ENCODE results near the gene EDRF1.
"Not testable (repeated sequence)": the region's sequence is repeated elsewhere in the genome, so short reads cannot be mapped to it uniquely, and the experiment has no call there.

Gene EDRF1

DNA sequence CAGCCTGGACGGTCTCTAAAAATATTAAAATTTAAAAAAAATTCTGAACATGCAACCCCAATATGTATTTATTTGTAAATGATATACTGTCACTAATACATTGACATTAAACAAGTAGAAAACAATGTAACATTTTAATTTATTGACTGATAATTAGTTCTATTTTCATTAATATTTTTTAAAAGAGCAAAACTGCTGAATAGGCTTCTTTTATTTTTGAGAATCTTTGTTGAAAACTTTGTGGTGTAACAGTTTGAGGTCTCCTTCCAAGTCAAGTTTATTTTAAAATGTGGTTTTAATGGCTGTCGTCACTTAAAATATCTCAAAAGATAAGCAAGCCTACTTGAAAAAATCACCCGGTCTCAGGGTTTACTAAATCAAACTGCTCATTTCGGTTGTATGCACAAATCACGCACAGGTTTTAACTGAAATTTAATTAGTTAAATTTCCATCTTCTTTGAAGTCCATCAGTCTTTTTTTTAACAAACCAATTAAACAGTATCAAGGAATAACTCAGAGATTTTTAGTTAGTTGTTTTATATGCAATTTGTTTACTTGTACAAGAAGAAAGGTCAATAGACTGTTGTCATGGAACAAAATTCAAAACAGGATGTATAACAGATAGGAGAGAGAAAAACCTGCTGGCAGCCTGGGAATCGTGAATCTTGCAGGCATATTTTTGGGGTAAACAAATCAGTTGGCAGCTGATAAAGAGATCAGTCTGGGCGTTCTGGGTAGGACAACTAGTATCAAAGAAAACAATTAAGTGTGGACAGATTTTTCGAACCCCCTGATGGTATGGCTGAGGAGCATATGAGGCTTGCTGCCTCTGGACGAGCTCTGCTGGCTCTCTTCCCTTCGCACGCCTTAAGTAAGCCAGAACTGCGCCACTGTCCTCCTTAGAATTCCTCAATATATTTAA is 9.7 kb upstream of the EDRF1 start:
- no peak for DNase-seq (ENCODE audit: low read depth)

DNA sequence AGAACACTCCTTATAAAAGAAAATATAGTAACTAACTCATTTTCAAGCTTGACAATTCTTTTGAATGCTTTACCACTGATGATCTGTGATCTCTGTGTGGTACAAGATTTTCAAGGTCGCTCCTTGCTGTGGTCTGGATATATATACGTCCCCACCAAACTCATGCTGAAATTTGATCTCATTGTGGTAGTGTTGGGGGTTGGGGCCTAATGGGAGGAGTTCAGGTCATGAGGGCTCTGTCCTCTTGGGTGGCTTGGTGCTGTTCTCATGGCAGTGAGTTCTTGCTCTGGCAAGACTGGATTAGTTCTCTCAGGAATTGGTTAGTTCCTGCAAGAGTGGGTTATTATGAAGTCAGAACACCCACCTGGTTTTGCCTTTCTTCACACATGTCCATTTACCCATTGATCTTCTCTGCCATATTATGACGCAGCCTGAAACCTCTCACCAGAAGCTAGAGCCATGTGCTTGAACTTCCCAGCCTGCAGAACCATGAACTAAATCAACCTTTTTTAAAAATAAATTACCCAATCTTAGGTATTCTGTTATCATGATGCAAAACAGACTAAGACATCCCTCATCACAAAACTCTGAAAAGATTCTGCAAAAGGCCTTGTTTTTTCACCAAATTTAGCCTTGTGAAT is 8.3 kb upstream of the EDRF1 start:
- no peak for DNase-seq (ENCODE audit: low read depth)

DNA sequence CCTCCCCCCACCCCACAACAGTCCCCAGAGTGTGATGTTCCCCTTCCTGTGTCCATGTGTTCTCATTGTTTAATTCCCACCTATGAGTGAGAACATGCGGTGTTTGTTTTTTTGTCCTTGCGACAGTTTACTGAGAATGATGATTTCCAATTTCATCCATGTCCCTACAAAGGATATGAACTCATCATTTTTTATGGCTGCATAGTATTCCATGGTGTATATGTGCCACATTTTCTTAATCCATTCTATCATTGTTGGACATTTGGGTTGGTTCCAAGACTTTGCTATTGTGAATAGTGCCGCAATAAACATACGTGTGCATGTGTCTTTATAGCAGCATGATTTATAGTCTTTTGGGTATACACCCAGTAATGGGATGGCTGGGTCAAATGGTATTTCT is 4.8 kb upstream of the EDRF1 start:
- DNase-seq (ENCODE audit: low read depth) = not testable (repeated sequence)

DNA sequence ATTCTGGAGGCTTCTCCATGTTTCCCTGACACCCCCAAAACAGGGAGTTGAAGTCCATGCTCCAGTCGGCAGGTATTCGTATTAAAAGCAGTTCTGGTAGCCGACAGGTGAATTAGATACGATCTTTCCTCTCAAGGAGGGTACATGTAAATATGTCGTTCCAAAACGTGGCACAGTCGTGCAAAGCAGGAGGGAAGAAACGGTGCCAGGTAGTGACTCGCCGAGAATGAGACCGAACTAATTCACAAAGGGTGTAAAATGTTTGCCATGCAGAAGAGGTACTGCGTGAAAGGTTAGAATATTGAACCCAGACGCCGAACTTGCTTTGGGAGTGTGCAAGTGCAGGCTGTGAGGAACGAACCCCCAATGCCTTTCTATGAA is 483 bp downstream of the EDRF1 start:
- no peak for DNase-seq (ENCODE audit: low read depth)

DNA sequence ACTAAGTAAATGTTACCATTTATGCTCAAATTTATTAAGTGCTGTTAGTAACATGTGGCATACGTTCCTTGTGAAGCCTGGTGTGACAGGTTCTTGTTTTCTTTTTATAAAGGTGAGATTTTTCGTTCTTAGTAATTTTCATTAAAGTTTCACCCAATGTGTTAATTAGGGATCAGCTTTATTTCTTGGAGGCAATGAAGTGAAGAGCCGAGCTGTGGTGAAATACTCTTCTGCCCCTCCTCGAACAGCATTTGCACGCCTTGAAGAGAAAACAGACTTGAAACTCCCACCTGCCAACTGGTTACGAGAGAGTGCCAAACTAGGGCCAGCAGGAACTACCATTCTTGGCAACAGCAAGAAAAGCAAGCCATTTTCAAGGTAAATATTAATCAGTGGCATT is 1.5 kb downstream of the EDRF1 start:
- DNase-seq (ENCODE audit: low read depth) = no peak

DNA sequence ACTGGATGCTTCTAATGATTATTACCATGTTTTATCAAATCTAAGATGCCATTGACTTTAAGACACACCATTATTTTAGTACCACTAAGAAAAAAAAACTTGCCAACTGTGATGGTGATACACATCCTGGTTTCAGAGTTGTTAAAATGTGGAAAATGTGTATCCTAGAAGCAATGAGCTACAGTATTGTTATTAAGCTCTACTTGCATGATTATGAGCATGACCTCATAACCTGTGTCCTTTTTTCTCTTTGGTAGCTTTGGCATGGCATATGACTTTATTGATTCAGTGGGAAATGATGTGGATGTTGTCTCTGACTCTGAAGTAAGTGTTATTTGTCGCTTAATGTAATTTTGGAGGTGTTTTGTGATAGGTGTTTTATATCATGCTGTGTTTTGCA is 3.3 kb downstream of the EDRF1 start:
- no peak for DNase-seq (ENCODE audit: low read depth)

DNA sequence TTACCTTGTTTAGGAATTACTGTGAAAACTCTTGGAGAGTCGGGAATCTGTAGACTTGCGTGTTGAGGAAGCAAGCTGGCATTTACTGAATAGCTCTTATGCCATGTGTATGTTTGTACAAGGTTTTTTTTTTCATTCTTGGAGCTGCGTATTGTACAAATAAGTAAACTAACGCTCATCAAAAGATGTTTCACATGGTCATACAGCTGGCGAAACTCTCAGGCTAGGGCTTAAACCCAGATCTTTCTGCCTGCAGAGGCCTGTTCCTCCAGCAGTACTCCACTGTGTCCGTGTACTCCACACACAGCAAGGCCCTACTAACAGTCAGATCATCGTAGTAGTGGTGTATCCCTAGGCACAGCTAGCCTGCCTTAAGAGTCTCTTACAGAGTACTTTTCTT is 7.4 kb downstream of the EDRF1 start:
- DNase-seq (ENCODE audit: low read depth) = no peak

DNA sequence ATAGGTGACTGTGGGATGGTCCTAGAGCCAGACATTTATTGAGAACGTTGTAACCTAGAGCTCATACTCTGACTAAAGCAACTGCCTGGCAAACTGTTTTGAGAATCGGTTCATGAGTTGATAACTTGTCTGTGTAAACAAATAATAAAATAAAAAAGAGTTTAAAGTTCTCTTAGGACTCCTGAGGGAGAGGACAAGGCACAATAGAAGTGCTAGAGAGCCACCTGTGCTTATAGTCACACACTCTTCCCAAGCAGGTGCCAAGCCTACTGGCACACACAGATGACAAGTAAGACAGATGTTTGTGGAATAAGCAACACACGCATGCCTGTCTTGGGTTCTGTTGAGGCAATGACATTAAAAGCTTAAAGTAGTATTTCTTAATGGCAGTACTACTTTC is 7.9 kb downstream of the EDRF1 start:
- DNase-seq (ENCODE audit: low read depth) = no peak

DNA sequence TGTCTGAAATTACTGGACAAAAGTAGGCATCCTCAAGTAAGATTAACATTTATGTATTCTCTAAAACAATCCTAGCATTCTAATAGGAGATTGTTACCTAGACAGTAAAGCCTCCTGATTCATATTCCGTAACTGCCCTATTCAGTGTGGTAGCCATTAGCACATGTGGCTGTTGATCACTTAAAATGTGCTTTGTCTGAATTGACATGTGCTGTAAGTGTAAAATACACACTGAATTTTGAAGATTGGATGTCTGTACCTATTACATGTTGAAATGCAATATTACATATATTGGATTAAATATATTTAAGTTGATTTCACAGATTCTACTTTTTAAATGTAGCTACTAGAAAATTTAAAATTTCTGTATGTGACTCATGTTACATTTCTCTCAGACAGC is 14.6 kb downstream of the EDRF1 start:
- no peak for DNase-seq (ENCODE audit: low read depth)

DNA sequence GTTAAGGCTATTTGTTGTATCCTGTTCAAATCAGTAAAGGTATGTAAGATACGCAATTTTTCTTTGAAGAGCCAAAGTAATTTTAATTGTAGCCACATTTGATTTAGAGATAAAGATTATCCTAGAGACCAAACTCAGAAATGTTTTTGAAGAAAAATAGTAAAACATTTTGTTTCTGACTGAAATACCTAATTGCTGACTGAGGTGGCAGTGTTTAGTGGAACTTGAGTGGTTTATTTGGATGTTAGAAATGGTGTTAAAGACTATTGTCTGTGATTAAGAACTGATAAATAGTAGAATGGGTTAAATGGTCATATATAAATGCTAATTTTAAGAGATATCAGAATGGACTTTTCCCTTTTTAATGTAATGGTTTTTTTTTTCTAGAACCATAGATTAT is 15.3 kb downstream of the EDRF1 start:
- DNase-seq (ENCODE audit: low read depth) = no peak

DNA sequence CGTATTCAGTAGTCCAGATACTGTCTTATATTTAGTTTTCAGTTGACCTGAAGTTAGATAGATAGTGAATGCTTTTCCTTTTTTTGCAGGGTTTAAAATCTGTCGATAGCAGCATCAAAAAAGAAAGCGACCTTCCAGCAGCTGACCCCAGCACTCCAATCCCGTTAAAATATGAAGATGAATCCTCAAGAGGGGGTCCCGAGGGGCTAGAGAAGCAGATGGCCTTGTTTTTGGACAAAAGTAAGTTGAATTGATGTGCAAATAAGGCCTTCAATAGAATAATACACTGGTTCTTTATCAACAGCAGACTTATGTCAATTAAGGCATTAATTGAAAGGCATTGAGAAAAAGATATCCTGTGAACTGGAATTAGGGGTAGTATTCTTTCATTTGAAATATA is 18.7 kb downstream of the EDRF1 start:
- no peak for DNase-seq (ENCODE audit: low read depth)

DNA sequence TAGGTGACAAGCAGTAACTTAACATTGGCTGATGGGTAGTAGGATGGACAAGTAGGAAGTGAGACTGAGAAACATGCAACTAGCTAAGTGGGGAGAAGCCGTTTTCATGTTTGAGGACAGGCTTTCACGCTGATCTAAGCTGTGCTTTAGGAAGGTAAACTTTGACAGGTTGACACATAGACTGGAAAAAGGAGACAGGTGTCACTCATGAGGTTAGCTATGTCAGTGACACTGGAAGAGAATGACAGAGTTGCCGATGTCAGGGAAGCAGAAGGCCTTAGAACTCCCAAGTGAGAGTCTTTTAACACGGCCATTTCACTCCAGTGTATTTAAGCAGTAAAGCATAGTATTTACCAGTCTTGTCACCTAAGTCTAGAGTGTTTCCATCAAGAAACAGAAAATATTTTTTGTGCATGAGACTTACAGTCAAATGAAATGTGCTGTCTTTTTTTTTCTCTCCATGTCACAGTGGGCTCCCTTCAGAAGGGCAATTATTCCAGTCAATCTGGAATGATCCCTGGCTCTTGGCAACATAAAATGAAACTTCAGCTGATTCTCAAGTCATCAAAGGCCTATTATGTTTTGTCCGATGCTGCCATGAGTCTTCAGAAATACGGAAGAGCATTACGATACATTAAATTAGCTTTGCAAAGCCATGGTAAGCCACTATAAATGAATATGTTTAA is 20.6 kb downstream of the EDRF1 start:
- DNase-seq (ENCODE audit: low read depth) = no peak

DNA sequence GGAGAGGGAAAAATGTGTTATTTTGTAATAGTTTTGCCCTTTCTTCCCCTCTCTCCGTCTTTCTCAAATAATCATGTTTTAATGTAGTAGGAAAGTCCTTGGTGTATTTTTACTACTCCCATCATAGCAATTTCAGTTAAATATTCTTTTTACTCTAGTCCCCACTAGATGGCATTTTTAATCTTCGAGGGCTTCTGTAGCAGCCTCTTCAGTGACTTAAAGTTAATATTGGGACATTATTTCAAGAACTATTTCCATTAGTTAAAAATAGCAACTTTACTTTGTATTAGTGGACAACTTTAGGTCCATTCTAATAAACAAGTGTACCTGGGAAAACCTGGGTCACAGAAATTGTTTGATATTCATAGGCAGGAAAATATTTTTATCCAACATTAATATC is 23.0 kb downstream of the EDRF1 start:
- DNase-seq (ENCODE audit: low read depth) = no peak

DNA sequence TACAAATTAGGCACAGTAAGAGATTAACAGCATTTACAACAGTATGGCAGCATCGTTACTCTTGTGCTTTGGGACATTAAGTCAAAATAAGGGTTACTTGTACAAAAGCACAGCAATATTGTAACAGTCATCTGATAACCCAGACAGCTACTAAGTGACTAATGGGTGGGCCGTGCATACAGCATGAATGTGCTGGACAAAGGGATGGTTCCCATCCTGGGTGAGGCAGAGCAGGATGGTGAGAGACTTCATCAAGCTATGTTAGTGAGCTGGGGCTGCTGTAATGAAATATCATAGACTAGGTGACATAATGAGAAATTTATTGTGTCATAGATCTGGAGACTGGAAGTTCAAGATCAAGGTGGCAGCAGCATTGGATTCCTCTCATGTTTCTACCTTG is 25.4 kb downstream of the EDRF1 start:
- DNase-seq (ENCODE audit: low read depth) = no peak

DNA sequence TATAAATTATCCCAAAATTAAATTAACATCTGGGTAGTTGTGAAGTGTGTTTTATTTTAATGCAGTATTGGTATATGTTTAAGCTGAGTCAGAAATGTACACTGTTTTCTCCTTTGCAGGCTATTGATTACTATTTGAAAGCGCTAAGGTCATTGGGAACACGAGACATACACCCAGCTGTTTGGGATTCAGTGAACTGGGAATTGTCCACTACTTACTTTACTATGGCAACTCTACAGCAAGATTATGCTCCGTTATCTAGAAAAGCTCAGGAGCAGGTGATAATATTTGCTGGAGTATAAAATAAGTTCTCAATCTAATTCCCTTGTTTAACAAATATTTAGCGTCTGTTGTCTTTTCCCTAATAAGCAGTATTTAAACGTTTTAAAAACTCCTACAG is 27.9 kb downstream of the EDRF1 start:
- DNase-seq (ENCODE audit: low read depth) = no peak

DNA sequence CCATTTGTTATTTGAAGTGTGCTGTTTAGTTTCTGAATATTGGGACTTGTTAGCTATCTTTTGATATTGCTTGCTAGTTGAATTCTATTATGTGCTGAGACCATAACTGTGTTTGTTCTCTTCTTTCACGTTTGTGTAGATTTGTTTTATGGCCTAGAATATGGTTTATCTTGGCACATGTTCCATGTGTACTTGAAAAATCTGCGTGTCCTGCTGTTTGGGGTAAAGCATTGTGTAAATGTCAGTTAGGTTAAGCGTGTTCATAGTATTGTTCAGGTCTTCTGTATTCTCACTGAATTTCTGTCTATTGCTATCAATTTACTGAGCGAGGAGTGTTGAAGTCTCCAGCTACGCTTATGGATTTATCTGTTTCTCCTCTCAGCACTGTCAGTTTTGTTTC is 36.7 kb downstream of the EDRF1 start:
- no peak for DNase-seq (ENCODE audit: low read depth)

DNA sequence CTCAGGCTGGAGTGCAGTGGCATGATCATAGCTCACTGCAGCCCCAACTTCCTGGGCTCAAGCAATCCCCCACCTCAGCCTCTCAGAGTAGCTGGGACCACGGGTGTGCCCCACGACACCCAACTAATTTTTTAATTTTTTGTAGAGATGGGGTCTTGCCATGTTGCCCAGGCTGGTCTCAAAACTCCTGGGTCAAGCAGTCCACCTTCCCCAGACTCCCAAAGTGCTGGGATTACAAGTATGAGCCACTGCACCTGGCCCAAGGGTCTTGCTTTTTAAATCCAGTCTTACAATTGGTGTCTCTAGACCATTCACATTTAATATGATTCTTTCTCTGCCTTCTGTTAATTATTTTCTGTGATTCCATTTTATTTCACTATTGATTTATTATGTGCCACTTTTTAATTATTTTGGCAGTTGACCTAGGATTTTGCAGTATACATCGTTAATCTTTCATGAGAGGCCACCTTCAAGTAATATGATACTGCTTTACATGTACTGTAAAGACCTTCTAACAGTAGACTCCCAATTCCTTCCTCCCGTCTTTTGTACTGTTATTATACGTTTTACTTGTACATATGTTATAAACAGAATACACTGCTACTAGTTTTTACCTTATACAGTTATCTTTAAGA is 37.5 kb downstream of the EDRF1 start:
- DNase-seq (ENCODE audit: low read depth) = no peak

DNA sequence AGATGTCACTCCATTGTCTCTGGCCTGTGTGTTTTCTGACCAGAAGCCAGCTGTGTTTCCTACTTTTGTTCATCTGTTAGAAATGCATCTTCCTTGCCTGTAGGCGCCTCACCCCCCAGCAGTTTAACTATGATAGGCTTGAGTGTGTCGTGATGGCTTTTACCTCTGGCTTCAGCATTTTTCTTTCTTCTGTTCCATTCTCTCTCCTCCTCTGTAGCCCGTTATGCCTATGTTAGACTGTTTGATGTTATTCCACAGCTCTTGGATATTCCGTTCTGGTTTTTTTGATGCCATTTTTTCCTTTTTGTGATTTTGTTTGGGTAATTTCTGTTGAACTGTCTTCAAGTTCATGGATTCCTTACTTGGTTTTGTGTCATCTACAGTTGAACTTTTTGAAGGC is 38.2 kb downstream of the EDRF1 start:
- no peak for DNase-seq (ENCODE audit: low read depth)

DNA sequence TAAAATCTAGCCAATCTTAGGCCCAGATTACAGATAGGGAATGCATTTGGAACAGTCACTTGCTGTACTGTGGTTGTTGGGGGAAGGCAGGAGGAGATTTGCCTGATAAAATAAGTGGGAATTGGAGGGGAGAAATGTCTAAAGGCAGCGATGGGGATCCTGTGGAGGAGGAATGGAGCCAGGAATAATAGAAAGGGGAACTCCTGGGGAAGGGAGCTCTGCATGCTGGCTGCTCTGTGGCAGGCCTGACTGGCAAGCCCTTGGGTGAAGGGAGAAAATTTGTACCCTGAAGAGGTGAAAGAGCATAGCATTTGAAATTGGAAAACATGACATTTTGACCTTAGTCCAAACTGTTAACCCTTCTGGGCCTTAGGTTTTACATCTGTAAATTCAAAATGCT is 42.5 kb downstream of the EDRF1 start:
- no peak for DNase-seq (ENCODE audit: low read depth)

DNA sequence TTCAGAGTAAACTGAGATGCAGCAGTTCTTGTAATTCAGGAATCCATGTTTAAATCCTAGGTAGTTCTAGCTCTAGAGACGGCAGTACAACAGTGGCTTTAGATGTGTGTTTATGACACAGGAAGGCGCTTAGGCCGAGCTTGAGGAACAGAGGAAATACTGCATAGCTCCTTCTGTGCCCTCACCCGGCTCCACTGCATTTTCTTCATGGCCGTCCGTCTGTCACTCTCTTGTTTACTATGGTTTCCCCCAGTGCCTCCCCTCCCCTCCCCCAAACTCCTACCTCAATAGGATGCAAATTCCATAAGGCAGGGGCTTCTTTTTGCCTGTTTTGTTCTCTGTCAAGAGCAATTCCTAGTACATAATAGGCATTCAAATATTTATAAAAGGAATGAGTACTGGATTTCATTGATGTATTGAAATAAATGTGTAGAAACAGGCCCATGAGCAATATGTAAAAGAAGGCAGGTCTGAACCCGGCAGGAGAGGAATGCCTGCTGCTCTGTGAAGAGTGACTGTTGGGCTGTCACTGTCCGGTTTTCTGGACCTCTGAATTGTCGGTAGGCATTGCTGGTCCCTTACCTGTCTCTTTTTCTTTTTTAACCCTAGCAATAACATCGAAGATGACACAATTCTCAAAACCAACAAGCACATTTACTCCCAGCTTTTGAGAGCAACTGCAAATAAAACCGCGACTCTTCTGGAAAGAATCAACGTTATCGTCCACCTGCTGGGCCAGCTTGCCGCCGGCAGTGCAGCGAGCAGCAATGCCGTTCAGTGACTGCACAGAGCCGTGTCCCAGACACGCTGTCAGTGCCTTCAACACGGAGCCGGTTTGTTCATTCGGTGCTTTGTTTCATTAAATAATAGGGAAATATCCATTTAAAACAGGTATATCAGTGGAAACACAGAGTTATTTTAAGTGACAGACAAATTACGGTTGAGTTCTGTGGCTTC is 43.5 kb downstream of the EDRF1 start:
- DNase-seq (ENCODE audit: low read depth) = no peak

DNA sequence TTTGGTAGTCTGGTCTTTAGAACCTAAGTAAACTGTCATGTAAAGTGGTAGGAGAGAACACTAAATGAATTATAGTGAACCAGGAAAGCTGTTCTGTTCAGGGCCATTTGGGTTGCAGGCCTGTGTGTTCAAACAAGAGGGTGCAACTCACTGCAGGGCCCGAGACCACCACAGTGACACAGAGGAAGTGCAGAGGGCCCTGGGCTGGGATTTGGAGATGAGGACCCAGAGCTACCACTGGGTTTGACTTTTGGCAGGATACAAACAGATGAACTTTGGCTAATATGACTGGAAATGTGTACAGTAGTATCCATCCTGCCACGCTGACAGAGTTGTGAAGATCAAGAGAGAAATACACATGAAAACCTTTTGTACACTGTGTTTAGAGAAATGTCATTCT is 46.3 kb downstream of the EDRF1 start:
- DNase-seq (ENCODE audit: low read depth) = no peak

DNA sequence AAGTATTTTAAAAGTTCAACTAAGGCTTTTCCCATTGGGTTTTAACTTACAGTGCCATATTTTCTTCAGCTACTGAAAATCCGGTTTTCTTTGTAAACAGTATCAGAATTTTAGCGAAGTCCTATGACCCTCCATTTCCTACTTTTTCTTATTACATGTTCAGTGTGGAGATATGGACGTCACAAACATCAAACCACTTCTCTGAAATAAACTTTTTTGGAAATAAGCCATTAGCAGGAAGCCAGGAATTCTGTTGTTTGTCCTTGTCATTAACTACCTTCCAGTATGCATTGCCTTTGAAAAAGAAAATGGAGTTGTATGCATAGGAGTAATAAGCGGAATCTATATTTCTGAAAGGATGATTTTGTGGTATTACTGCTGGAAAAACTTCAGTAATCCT is 47.0 kb downstream of the EDRF1 start:
- no peak for DNase-seq (ENCODE audit: low read depth)
